Measurements from ENCODE around the gene MLLT10.

The MLLT10 gene

GRCh38 chr10:21512573-21513404 lies 21.2 kb upstream of the MLLT10 start:
- peaks cover 0 to 8% (median 0%) of the 10 kb centered on the region in 11 experiments; a peak in 5 of 22 replicates for H3K9me3 ChIP-seq (replicated peaks in 1 of 11)
- H3K27ac ChIP-seq: no peak overlapping the region
- H3K36me3 ChIP-seq: no peaks in the 10 kb centered on the region
- H3K4me1 ChIP-seq: peaks cover 4 to 13% (median 10%) of the 10 kb centered on the region in 10 experiments; a peak in 11 of 20 replicates
- H4K20me1 ChIP-seq: peaks cover 0 to 83% (median 50%) of the 10 kb centered on the region in 11 experiments; a peak in 19 of 22 replicates
- no peak for TF ChIP-seq Cebpa-rat (IDR thresholded peaks at IDR 0.05)
- no peak overlapping the region for H3K4me2 ChIP-seq
- H3K27me3 ChIP-seq: peaks cover 100% of the 10 kb centered on the region in 11 experiments
- no peak overlapping the region for H3K4me3 ChIP-seq
- no peak overlapping the region for H3K9ac ChIP-seq

DNA sequence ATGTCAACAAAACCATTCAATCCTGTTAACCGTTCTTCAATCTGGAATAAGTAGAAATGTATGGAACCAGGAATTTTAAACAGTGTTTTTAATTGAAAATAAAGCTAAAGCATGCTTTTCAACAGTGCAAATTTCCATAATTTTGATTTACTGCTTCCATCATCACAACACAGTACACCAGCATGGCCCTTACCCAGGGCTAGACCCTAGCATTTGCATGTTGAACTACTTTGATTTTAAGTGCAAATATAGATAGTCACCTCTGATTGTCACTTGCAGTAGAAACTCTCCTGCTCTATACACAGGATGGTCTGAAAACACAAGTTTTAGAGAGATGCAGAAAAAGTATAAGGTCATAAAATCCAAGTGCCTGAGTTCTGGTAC lies 20.6 kb upstream of the MLLT10 start:
- H3K4me1 ChIP-seq: peaks cover 4 to 13% (median 10%) of the 10 kb centered on the region in 10 experiments; a peak in 11 of 20 replicates
- H3K27me3 ChIP-seq: peaks cover 100% of the 10 kb centered on the region in 11 experiments
- H4K20me1 ChIP-seq: peaks cover 0 to 85% (median 50%) of the 10 kb centered on the region in 11 experiments; a peak in 19 of 22 replicates
- TF ChIP-seq Cebpa-rat (IDR thresholded peaks at IDR 0.05): no peak
- H3K27ac ChIP-seq: no peak overlapping the region
- no peak overlapping the region for H3K4me3 ChIP-seq
- H3K9me3 ChIP-seq (replicated peaks in 1 of 11): peaks cover 0 to 8% (median 0%) of the 10 kb centered on the region in 11 experiments; a peak in 5 of 22 replicates
- no peak overlapping the region for H3K4me2 ChIP-seq
- no peaks in the 10 kb centered on the region for H3K36me3 ChIP-seq
- no peak overlapping the region for H3K9ac ChIP-seq

- no peaks in the 10 kb centered on the region for H3K36me3 ChIP-seq
- no peak overlapping the region for H3K4me2 ChIP-seq
- peaks cover 0 to 88% (median 53%) of the 10 kb centered on the region in 11 experiments; a peak in 19 of 22 replicates for H4K20me1 ChIP-seq
- H3K4me1 ChIP-seq: peaks cover 4 to 13% (median 10%) of the 10 kb centered on the region in 10 experiments; a peak in 11 of 20 replicates
- peaks cover 100% of the 10 kb centered on the region in 11 experiments for H3K27me3 ChIP-seq
- no peak overlapping the region for H3K27ac ChIP-seq
- no peak overlapping the region for H3K4me3 ChIP-seq
- TF ChIP-seq Cebpa-rat (IDR thresholded peaks at IDR 0.05): no peak
- no peak overlapping the region for H3K9ac ChIP-seq
- H3K9me3 ChIP-seq (replicated peaks in 1 of 11): peaks cover 0 to 8% (median 0%) of the 10 kb centered on the region in 11 experiments; a peak in 5 of 22 replicates
Observed at GRCh38 chr10:21514129-21514817, 19.8 kb upstream of the MLLT10 start.

DNA sequence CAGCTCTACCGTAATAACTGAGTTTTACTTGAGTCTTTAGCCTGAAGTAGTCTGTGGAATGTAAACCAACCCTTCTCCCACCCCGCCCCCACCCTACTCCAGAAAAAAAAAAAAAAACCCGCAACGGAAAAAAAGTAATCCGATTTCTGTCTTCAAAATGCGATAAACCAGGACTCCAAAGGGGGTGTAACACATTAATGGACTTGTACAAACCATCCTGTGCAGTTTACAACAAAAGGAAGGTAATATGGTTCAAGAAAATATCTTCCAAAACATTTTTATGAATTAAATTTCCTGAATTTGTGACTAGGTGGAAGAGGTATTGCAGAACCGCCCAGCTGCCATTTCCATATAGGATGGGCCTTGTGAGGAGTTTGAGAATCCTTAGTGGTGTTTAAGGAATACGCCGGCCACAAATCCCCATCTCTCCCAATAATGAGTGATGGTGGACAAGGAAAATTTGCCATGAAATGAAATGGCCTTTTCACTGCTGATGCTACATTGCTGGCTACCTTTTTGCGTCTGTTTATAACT lies 19.1 kb upstream of the MLLT10 start:
- Histone ChIP-seq H3K27ac (no peak overlapping the region), H3K36me3 (no peaks in the 10 kb centered on the region), H3K4me1 (peaks cover 4 to 13% (median 10%) of the 10 kb centered on the region in 10 experiments; a peak in 11 of 20 replicates), H4K20me1 (peaks cover 0 to 93% (median 58%) of the 10 kb centered on the region in 11 experiments; a peak in 19 of 22 replicates), H3K4me3 (no peak overlapping the region), H3K9ac (no peak overlapping the region), H3K27me3 (peaks cover 100% of the 10 kb centered on the region in 11 experiments), H3K9me3 (replicated peaks in 1 of 11) (peaks cover 0 to 3% (median 0%) of the 10 kb centered on the region in 11 experiments; a peak in 4 of 22 replicates), H3K4me2 (no peak overlapping the region)
- TF ChIP-seq Cebpa-rat (IDR thresholded peaks at IDR 0.05): no peak

DNA sequence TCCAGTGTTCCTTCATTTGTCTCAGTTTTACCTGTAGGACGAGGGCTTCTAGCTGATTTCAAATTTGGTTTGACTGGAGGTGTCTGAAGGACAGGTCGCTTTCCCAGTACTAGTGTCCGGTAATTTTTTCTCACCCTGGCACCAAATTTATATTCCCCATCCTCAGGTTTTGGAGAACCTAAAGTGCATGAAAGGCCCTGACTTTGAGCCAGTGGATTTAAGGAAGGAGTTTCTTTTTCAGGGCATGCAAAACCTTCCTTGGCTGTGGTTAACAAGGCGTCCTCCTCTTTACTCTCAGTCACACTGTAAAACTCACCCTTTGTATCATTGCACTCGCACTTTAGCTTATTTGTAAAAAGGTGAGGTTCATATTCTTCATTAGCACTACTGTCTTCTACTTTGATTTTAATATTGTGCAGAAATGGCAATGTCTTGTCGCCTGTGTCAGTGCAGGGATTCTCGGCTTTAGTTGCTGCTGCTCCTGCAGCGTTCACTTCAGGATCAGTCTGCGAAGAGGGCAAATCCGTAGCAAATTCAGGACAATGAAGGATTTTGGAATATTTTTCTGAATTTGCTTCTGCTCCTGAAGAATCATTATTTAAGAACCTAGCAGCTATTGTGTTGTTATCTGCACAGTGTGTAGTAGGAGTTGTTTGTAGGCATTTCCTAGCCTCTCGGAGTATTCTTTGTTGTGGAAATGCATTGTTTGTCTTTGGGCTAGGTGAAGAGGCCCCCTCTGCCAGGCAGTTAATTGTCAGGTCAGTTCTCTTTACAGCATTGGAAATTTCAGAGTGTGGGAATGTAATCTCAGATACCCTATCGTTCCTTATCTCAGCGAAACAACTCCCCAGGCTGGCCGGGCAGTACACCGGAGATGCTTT lies 18.4 kb upstream of the MLLT10 start:
- no peak for TF ChIP-seq Cebpa-rat (IDR thresholded peaks at IDR 0.05)
- H3K4me2 ChIP-seq: peak overlapping the region in 2 of 11 experiments; percentile 94; a peak in 3 of 22 replicates
- no peak overlapping the region for H3K27ac ChIP-seq
- peaks cover 100% of the 10 kb centered on the region in 11 experiments for H3K27me3 ChIP-seq
- no peaks in the 10 kb centered on the region for H3K36me3 ChIP-seq
- H3K4me3 ChIP-seq: no peak overlapping the region
- peaks cover 0 to 93% (median 60%) of the 10 kb centered on the region in 11 experiments; a peak in 19 of 22 replicates for H4K20me1 ChIP-seq
- H3K4me1 ChIP-seq: peaks cover 4 to 13% (median 10%) of the 10 kb centered on the region in 10 experiments; a peak in 11 of 20 replicates
- H3K9ac ChIP-seq: no peak overlapping the region
- H3K9me3 ChIP-seq (replicated peaks in 1 of 11): no peaks in the 10 kb centered on the region

- Histone ChIP-seq H3K27ac (no peak overlapping the region), H3K9ac (peak overlapping the region in 2 of 11 experiments; percentile 11 to 27; a peak in 2 of 22 replicates), H3K36me3 (no peaks in the 10 kb centered on the region), H4K20me1 (peaks cover 0 to 93% (median 62%) of the 10 kb centered on the region in 11 experiments; a peak in 19 of 22 replicates), H3K9me3 (replicated peaks in 1 of 11) (no peaks in the 10 kb centered on the region), H3K4me1 (peaks cover 4 to 13% (median 10%) of the 10 kb centered on the region in 10 experiments; a peak in 11 of 20 replicates), H3K4me2 (peak overlapping the region; percentile 61 to 94 (median 85)), H3K4me3 (peak overlapping the region; percentile 21 to 68 (median 54)), H3K27me3 (peaks cover 100% of the 10 kb centered on the region in 11 experiments)
- TF ChIP-seq Cebpa-rat (IDR thresholded peaks at IDR 0.05): no peak
Observed at GRCh38 chr10:21516242-21517131, 17.5 kb upstream of the MLLT10 start.

All from BLaER1 treated with 17β-estradiol and CSF1 and Interleukin-3, amounts not matched to agents 10 nM and 100 nM (cell line).